HepG2 (cell line): ENCODE measurements around the gene ALG14. TPM values are rescaled to one million over a fixed set of nuclear protein-coding genes. Genes with fewer than 3 reads are reported as not detected.

Source experiments
- ATAC-seq: fragments of 200-7000 bp; cut with Tn5 transposase; 3 replicates; pipeline ENCODE4 v1.9.1; 2020; ENCODE audit warnings: mild to moderate bottlenecking, moderate library complexity
- BruUV-seq: library from RNA; stranded (reverse); fragments of 400-500 nt; replicated peaks from 2 replicates; lab custom pipeline; 2021; lab: Mats Ljungman, UMichigan
- CTCF ChIA-PET: fragments of 300-600 bp; formaldehyde crosslinking; extraction: SDS; loops from one replicate; lab custom pipeline; 2021; ENCODE audit warnings: low total read pairs, inconsistent platforms, low intra/inter-chr PET ratio; lab: Yijun Ruan, JAX
- POLR2A ChIA-PET: fragments of 350-600 bp; sonication (Branson Sonifier 250); formaldehyde crosslinking; loops from one replicate; lab custom pipeline; 2020; ENCODE audit warnings: antibody characterized with exemption, inconsistent platforms; lab: Yijun Ruan, JAX
- DNase-seq: peaks from one replicate; pipeline ENCODE4 v3.0.0-alpha.2; 2015; ENCODE audit warnings: low spot score
- FAIRE-seq: peaks from 3 replicates; lab custom pipeline; 2011; peaks lifted over from hg19 to GRCh38; lab: Jason Lieb, UNC
- H2AFZ ChIP-seq: one replicate; pipeline ENCODE4 v1.6.1; 2011; ENCODE audit warnings: low read length, inconsistent platforms
- H3K27ac ChIP-seq: fragments of 300-600 bp; 3 replicates; pipeline ENCODE4 v1.8.0; 2011; ENCODE audit warnings: mixed run types, mild to moderate bottlenecking, mixed read lengths, low read length, inconsistent platforms; ENCODE audit not compliant: insufficient read depth; ENCODE audit errors: extremely low read length
- H3K27me3 ChIP-seq, 2 experiments: fragments of 200-600 bp in 1 of 2; 2 replicates in 1 of 2; 3 replicates in 1 of 2; pipeline versions ENCODE4 v1.6.0 to v1.8.0; 2011; ENCODE audit warnings: low read length in 2 of 2, mild to moderate bottlenecking in 2 of 2, moderate library complexity in 2 of 2, inconsistent platforms in 1 of 2; ENCODE audit not compliant: insufficient read depth in 2 of 2, control insufficient read depth in 1 of 2
- H3K36me3 ChIP-seq, 2 experiments: fragments of 200-600 bp in 1 of 2; replicated peaks in 1 of 2; 2 replicates in 1 of 2; 3 replicates in 1 of 2; pipeline versions ENCODE4 v1.5.1 to v1.8.0; 2011; ENCODE audit warnings: low read length in 2 of 2, inconsistent platforms in 1 of 2; ENCODE audit not compliant: insufficient read depth in 2 of 2, control insufficient read depth in 1 of 2
- H3K4me1 ChIP-seq: 2 replicates; pipeline ENCODE4 v1.5.1; 2012; ENCODE audit warnings: low read length, inconsistent platforms; ENCODE audit not compliant: insufficient read depth
- H3K4me2 ChIP-seq: 2 replicates; pipeline ENCODE4 v1.6.0; 2011; ENCODE audit warnings: low read depth, low read length, inconsistent platforms
- H3K4me3 ChIP-seq, 3 experiments: fragments of 200-600 bp in 1 of 3; sonication (generic), shearing (Covaris generic) in 1 of 3; replicated peaks in 1 of 3; 2 replicates each; pipeline ENCODE4 v1.5.1; 2011 to 2016; ENCODE audit warnings: low read length in 3 of 3, inconsistent platforms in 2 of 3, low read depth in 2 of 3, mild to moderate bottlenecking in 2 of 3, control low read depth in 1 of 3, mixed read lengths in 1 of 3; ENCODE audit not compliant: insufficient read depth in 1 of 3
- H3K79me2 ChIP-seq: one replicate; pipeline ENCODE4 v1.6.1; 2011; ENCODE audit warnings: low read length, inconsistent platforms; ENCODE audit not compliant: insufficient read depth
- H3K9ac ChIP-seq: 2 replicates; pipeline ENCODE4 v1.6.0; 2011; ENCODE audit warnings: mild to moderate bottlenecking, low read depth, low read length, inconsistent platforms; ENCODE audit not compliant: insufficient read depth
- H3K9me3 ChIP-seq: 2 replicates; pipeline ENCODE4 v1.5.1; 2012; ENCODE audit warnings: mild to moderate bottlenecking, low read length
- H4K20me1 ChIP-seq: 2 replicates; pipeline ENCODE4 v1.6.0; 2011; ENCODE audit warnings: inconsistent platforms, mild to moderate bottlenecking, low read length, moderate library complexity; ENCODE audit not compliant: insufficient read depth
- MLLT10 ChIP-seq: sonication (generic); formaldehyde crosslinking; IDR thresholded peaks from 2 replicates; pipeline ENCODE4 v1.4.0; 2020; ENCODE audit warnings: missing genetic modification reagents
- REST ChIP-seq, 2 experiments: IDR thresholded peaks; 2 replicates each; pipeline ENCODE4 v1.6.1; 2011 to 2012; ENCODE audit warnings: low read length in 2 of 2, borderline replicate concordance in 1 of 2, low read depth in 1 of 2, mild to moderate bottlenecking in 1 of 2, moderate library complexity in 1 of 2
- ZFP1 ChIP-seq: IDR thresholded peaks from 2 replicates; pipeline ENCODE4 v1.6.1; 2016
- ZNF121 ChIP-seq: sonication (generic); formaldehyde crosslinking; IDR thresholded peaks from 2 replicates; pipeline ENCODE4 v1.5.0; 2020; ENCODE audit warnings: mild to moderate bottlenecking, missing genetic modification reagents
- ZUFSP ChIP-seq: sonication (generic); formaldehyde crosslinking; IDR thresholded peaks from 2 replicates; pipeline ENCODE4 v1.9.0; 2021; ENCODE audit warnings: missing genetic modification reagents, mild to moderate bottlenecking, borderline replicate concordance
- WGBS: methylation state at CpG from one replicate; pipeline ENCODE4 v1.1.6; 2017; ENCODE audit warnings: low lambda C conversion rate; 5-methylcytosine and 5-hydroxymethylcytosine counted together
- in situ Hi-C: cut with HindIII; loops from 2 replicates; pipeline ENCODE4 v1.10.0; 2017; ENCODE audit warnings: low pct_unique_long_range_greater_than_20kb; ENCODE audit not compliant: extremely low pct_ligation_motif_present
- intact Hi-C: fragments of 100-400 bp; cut with micrococcal nuclease; formaldehyde crosslinking; loops from one replicate; pipeline ENCODE4 v1.10.0; 2022; ENCODE audit not compliant: unreplicated experiment
- polyA plus RNA-seq, 8 experiments: library from polyadenylated mRNA; depleted of rRNA in 3 of 8; stranded (reverse) in 7 of 8; unstranded in 1 of 8; fragments of >200 nt; fragmentation: Illumina TruSeq in 4 of 8; extraction: Trizol in 4 of 8; gene quantifications; 2 replicates each; pipeline versions ENCODE4 v1.2.1 to v1.2.3, GENCODE V29; 2011 to 2016; ENCODE audit warnings: low read depth in 4 of 8, missing spikeins in 1 of 8, mixed read lengths in 1 of 8; ENCODE audit not compliant: insufficient read depth in 1 of 8
- total RNA-seq, 5 experiments: library from RNA; depleted of rRNA; stranded (reverse); fragments of >200 nt; fragmentation: Illumina TruSeq; extraction: Trizol; gene quantifications; 2 replicates each; pipeline ENCODE4 v1.2.3, GENCODE V29; 2016; ENCODE audit warnings: low read depth in 1 of 5

Gene ALG14
- total and polyA plus RNA-seq, 2 of the 13 experiments (the other 11 are each of a cell fraction or from before 2014, with no cell fraction given), result 4.5 to 12.7 TPM

GRCh38 chr1:94969137-94969536 lies 103.6 kb downstream of the ALG14 start:
- Histone ChIP-seq H3K27ac (no peak overlapping the region), H3K4me1 (peaks cover 10% of the 10 kb centered on the region; the same call in 1 of the 2 replicates), H3K9me3 (no peaks in the 10 kb centered on the region), H3K27me3 (no peaks in the 10 kb centered on the region), H3K4me2 (no peak overlapping the region), H3K4me3 (no peak overlapping the region), H2AFZ (no peak overlapping the region), H3K79me2 (no peaks in the 10 kb centered on the region), H3K9ac (no peak overlapping the region), H4K20me1 (no peaks in the 10 kb centered on the region), H3K36me3 (no peaks in the 10 kb centered on the region)
- no TSS peak for BruUV-seq
- intact Hi-C loops, result no loop called here
- ChIA-PET CTCF (no interaction called here), POLR2A (no interaction called here)
- no peak for TF ChIP-seq ZUFSP (CRISPR knock-in tag)
- TF ChIP-seq MLLT10 (CRISPR knock-in tag), result no peak
- no peak for TF ChIP-seq REST (IDR thresholded peaks at IDR 0.05; ENCODE audit: borderline replicate concordance in 1 of 2, low read depth in 1 of 2, low read length in 2 of 2)
- no peak for TF ChIP-seq ZFP1 (CRISPR knock-in tag)
- TF ChIP-seq ZNF121 (CRISPR knock-in tag), result 0 out of 2 replicates have a peak, but pooled peaks have one; percentile 31
- DNase-seq, result no peak
- no peak for ATAC-seq
- FAIRE-seq, result no peak
- 95% methylated on average over 6 of the region's 6 CpGs for WGBS
- in situ Hi-C loops, result no loop called here
